GM13976 (cell line): ENCODE data around the gene NRG3.
A peak's percentile ranks its signal among the peaks of the same experiment; 100 is the strongest.

Source experiments
- DNase-seq: peaks from one replicate; pipeline ENCODE4 v3.0.0; 2012; ENCODE audit warnings: low spot score
- in situ Hi-C: fragments of 300-500 bp; cut with MboI; formaldehyde crosslinking; loops from one replicate; pipeline ENCODE4 v1.12.0; 2022; ENCODE audit warnings: low sequenced_read_pairs, mixed read lengths, inconsistent platforms; ENCODE audit not compliant: unreplicated experiment
- TF ChIP-seq, protein P1 (sequence below): IDR thresholded peaks from 2 replicates; pipeline ENCODE4 v1.5.1; 2012; ENCODE audit warnings: borderline replicate concordance, mild to moderate bottlenecking; ENCODE audit not compliant: insufficient read depth; ENCODE audit errors: extremely low read depth, missing control alignments, control extremely low read depth

NRG3 gene

DNA sequence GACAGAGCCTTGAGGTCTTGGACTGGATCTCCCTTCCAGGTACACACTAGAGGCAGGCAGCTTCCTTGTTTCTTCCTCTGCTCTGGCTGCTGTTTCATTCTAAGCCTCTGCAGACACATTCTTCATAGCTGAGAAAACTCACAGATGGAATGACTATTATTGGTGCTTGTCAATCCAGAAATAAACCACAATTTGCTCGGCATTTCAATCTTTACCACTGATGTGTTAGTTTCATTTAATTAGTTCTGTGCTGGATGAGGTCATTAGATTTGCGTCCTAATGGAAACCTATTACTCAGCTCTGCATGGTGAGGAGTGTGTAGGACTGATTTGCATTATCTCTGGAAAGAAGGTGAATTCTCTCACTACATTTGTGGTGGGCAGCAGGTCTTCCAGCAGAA lies 392.5 kb downstream of the NRG3 start:
- in situ Hi-C loops: no loop called here

DNA sequence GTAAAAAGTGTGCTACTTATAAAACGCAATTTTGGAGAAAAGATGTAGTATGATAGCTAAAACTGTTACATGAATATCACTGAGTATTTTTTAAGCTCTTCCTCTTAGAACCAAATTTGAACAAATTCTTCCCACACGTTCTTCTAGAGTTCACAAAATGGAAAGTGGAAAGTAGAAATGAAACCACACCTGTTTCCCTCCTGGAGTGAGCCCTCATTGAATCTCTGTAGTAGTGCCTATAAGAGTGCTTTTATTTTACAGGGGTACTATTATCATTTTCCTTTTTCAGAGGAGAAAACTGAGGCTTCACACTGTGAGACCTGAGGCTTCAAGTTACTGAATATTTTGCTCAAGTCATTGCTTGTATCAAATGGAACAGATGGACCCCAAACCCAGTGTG lies 393.0 kb downstream of the NRG3 start:
- TF ChIP-seq, protein P1, sequence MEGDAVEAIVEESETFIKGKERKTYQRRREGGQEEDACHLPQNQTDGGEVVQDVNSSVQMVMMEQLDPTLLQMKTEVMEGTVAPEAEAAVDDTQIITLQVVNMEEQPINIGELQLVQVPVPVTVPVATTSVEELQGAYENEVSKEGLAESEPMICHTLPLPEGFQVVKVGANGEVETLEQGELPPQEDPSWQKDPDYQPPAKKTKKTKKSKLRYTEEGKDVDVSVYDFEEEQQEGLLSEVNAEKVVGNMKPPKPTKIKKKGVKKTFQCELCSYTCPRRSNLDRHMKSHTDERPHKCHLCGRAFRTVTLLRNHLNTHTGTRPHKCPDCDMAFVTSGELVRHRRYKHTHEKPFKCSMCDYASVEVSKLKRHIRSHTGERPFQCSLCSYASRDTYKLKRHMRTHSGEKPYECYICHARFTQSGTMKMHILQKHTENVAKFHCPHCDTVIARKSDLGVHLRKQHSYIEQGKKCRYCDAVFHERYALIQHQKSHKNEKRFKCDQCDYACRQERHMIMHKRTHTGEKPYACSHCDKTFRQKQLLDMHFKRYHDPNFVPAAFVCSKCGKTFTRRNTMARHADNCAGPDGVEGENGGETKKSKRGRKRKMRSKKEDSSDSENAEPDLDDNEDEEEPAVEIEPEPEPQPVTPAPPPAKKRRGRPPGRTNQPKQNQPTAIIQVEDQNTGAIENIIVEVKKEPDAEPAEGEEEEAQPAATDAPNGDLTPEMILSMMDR: no peak
- in situ Hi-C loops: no loop called here
- DNase-seq: no peak

More for the DNA sequence above, 392.5 kb downstream of the NRG3 start:
- TF ChIP-seq, protein P1: no peak
- no peak for DNase-seq

DNA sequence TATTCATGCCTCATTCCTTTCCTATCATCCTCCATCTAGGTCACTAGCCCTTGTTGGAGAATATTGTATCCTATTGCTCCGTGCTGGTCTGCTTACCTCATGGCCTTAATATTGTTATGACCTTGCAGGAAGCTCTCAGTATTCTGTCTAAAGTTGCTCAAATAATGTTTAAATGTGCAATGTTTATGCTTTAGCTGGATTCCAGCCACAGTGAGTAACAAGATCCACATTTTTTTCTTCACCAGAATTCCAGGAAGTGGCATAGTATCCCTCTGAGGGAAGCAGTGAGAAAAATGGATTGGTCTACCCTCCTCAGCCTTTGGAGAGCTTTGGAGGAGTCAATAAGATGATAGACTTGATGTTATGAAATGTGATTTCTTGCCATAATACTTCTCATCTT lies 402.6 kb downstream of the NRG3 start:
- DNase-seq: no peak
- in situ Hi-C loops: no loop called here
- TF ChIP-seq, protein P1: no peak

DNA sequence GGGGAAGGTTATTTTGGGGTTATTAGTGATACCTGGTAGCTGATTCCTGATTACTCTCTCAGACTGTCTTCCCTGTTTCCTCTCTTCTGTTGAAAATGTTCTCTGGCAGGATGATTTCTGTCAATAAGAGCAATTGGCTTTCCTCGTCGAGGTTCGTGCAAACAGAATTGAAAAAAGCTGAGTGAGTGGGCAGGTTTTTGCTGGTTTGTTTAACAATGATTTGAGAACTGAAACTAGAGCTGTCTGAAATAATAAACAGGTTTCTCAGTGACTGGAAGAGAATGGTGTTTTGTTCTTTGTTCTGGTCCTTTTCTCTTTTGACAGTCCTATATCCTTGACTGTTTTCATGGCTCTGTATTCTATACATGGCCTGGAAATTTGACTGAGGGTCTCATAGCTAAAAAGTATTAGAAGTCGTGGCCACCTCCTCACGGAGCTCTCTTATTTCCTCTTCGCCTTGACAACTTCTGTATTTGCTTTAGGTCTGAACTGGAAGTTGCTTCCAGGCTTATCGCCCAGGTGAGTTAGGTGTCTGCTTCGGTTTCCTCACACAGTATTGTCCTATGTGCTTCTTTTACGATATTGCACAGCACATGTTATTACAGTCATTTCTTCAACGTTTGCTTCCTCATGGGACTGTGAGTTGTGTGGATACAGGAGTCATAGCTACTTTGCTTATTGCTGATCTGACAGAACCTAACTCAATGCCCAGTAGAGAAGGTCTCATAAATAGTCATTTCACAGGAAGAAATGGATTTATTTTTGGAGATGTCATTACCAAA lies 403.6 kb downstream of the NRG3 start:
- in situ Hi-C loops: no loop called here
- DNase-seq: peak; percentile 13
- TF ChIP-seq, protein P1: no peak

DNA sequence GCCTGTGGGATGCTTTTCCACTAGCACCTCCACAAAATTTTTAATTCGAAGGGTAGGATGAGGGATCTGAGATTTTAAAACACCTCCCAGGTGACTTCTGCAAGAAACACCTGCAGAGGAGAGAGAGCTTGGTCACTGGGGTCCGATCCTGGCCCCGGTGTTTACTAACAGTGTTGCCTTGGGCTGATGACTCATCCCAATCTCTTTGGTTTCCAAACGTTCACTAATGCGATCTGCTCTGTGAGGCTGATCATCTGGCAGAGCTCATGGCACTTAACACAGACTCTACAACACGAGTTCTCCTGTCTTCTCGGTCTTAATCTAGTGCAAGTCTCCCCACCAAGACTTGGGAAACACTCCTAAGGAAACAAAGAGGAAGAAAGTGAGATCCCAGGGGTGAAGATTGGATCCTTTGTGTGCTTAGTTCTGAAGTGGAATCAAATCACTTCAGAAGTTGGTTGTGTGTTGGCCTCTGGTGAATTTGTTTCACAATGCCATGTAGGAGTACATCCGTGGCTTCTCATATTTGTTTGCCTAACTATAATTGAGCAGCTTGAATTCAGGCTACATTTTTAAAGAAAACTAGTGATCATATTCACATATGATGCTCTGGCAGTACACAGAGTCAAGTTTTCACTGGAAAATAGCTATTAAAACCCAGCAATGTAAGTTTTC lies 407.9 kb downstream of the NRG3 start:
- TF ChIP-seq, protein P1: no peak
- in situ Hi-C loops: no loop called here
- DNase-seq: no peak

DNA sequence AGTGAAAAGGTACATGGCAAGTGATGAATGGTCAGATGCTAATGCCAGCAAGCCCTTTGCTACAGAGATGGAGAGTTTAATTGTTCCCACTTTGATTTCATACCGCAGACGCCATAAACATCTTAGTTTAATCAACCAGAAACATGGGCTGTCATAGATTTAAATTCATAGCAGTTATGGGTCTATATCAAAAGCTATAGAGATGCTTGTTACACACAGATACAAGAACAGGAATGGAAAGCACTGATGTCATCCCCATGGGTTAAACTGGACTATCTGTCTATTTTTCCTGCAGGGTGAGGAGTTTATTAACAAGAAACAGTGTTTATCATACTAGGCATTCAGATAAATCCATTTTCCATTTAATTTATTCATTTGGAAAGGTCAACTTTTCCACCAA lies 409.2 kb downstream of the NRG3 start:
- TF ChIP-seq, protein P1: no peak
- DNase-seq: no peak
- in situ Hi-C loops: no loop called here
